Activated CD4-positive, alpha-beta T cell treated with anti-CD3 and anti-CD28 coated beads, Interleukin-2, amount 10 ng/mL, durations not matched to agents 24 days and 14 days (primary cell): Measurements from ENCODE around the gene CTNNBIP1. TPM values are rescaled to one million over a fixed set of nuclear protein-coding genes. Genes with fewer than 3 reads are reported as not detected.

Source experiments
- DNase-seq: peaks from one replicate; pipeline ENCODE4 v3.0.0; 2022
- H3K27ac Mint-ChIP-seq: one replicate; pipeline ENCODE4 v1.8.0; 2022; ENCODE audit warnings: mild to moderate bottlenecking, mixed read lengths
- H3K27me3 Mint-ChIP-seq: one replicate; pipeline ENCODE4 v1.8.0; 2022; ENCODE audit warnings: mixed read lengths
- H3K36me3 Mint-ChIP-seq: one replicate; pipeline ENCODE4 v1.8.0; 2022; ENCODE audit warnings: low read depth, mild to moderate bottlenecking, mixed read lengths
- H3K4me1 Mint-ChIP-seq: one replicate; pipeline ENCODE4 v1.8.0; 2021; ENCODE audit warnings: mixed read lengths
- H3K4me3 Mint-ChIP-seq: one replicate; pipeline ENCODE4 v1.8.0; 2022; ENCODE audit warnings: mild to moderate bottlenecking, moderate library complexity, mixed read lengths
- H3K9me3 Mint-ChIP-seq: one replicate; pipeline ENCODE4 v1.8.0; 2021; ENCODE audit warnings: mixed read lengths
- intact Hi-C: fragments of 100-400 bp; cut with micrococcal nuclease; formaldehyde crosslinking; loops from one replicate; pipeline ENCODE4 v1.15.1; 2023
- total RNA-seq: library from RNA; stranded (reverse); gene quantifications from 2 replicates; pipeline ENCODE4 v1.2.3, GENCODE V29; 2022

The CTNNBIP1 gene
- total RNA-seq, 1 donor from 2014 or later: 5.8 TPM

- Mint-ChIP-seq H3K27me3 (no peaks in the 10 kb centered on the region), H3K4me1 (peaks cover 16% of the 10 kb centered on the region), H3K27ac (no peak overlapping the region), H3K4me3 (no peak overlapping the region), H3K9me3 (no peaks in the 10 kb centered on the region), H3K36me3 (no peaks in the 10 kb centered on the region)
- intact Hi-C loops: no loop called here
- DNase-seq: no peak
Measured at GRCh38 chr1:9878404-9878803, 31.7 kb downstream of the CTNNBIP1 start.

- intact Hi-C loops: no loop called here
- H3K4me1 Mint-ChIP-seq: peaks cover 16% of the 10 kb centered on the region
- H3K9me3 Mint-ChIP-seq: no peaks in the 10 kb centered on the region
- no peaks in the 10 kb centered on the region for H3K36me3 Mint-ChIP-seq
- no peak overlapping the region for H3K4me3 Mint-ChIP-seq
- H3K27ac Mint-ChIP-seq: no peak overlapping the region
- H3K27me3 Mint-ChIP-seq: no peaks in the 10 kb centered on the region
- no peak for DNase-seq
Measured at GRCh38 chr1:9877962-9878361, 32.1 kb downstream of the CTNNBIP1 start.

- Mint-ChIP-seq H3K27me3 (no peaks in the 10 kb centered on the region), H3K9me3 (no peaks in the 10 kb centered on the region), H3K4me1 (peaks cover 4% of the 10 kb centered on the region), H3K27ac (no peak overlapping the region), H3K4me3 (no peak overlapping the region), H3K36me3 (no peaks in the 10 kb centered on the region)
- DNase-seq: no peak
- intact Hi-C loops: loop anchor here (1.0 to 2.0 kb wide), 3 partner anchors 67 to 553 kb away; partner anchors contain the start of gene UBE4B
Measured at GRCh38 chr1:9875636-9876000, 34.5 kb downstream of the CTNNBIP1 start.

GRCh38 chr1:9874959-9875635, 35.0 kb downstream of the CTNNBIP1 start:
- no peaks in the 10 kb centered on the region for H3K9me3 Mint-ChIP-seq
- DNase-seq: peak; percentile 91
- H3K4me3 Mint-ChIP-seq: no peak overlapping the region
- no peaks in the 10 kb centered on the region for H3K36me3 Mint-ChIP-seq
- no peak overlapping the region for H3K27ac Mint-ChIP-seq
- H3K4me1 Mint-ChIP-seq: peaks cover 4% of the 10 kb centered on the region
- intact Hi-C loops: loop anchor here (1.0 to 2.0 kb wide), 3 partner anchors 67 to 553 kb away; partner anchors contain the start of gene UBE4B
- H3K27me3 Mint-ChIP-seq: no peaks in the 10 kb centered on the region

GRCh38 chr1:9874412-9874811, 35.7 kb downstream of the CTNNBIP1 start:
- Mint-ChIP-seq H3K27me3 (no peaks in the 10 kb centered on the region), H3K36me3 (no peaks in the 10 kb centered on the region), H3K9me3 (no peaks in the 10 kb centered on the region), H3K4me3 (no peak overlapping the region), H3K4me1 (peaks cover 4% of the 10 kb centered on the region), H3K27ac (no peak overlapping the region)
- peak; percentile 55 for DNase-seq
- intact Hi-C loops: loop anchor here (2.0 kb wide), 1 partner anchor 158 kb away; the partner anchor contains the start of gene UBE4B

GRCh38 chr1:9873992-9874391, 36.1 kb downstream of the CTNNBIP1 start:
- Mint-ChIP-seq H3K9me3 (no peaks in the 10 kb centered on the region), H3K27me3 (no peaks in the 10 kb centered on the region), H3K4me3 (no peak overlapping the region), H3K36me3 (no peaks in the 10 kb centered on the region), H3K4me1 (peaks cover 4% of the 10 kb centered on the region), H3K27ac (no peak overlapping the region)
- intact Hi-C loops: loop anchor here (2.0 kb wide), 1 partner anchor 159 kb away; the partner anchor contains the start of gene UBE4B
- DNase-seq: peak; percentile 53

- no peaks in the 10 kb centered on the region for H3K27me3 Mint-ChIP-seq
- no peaks in the 10 kb centered on the region for H3K9me3 Mint-ChIP-seq
- H3K27ac Mint-ChIP-seq: peak overlapping the region; percentile 20
- H3K4me1 Mint-ChIP-seq: peaks cover 4% of the 10 kb centered on the region
- H3K4me3 Mint-ChIP-seq: no peak overlapping the region
- intact Hi-C loops: no loop called here
- H3K36me3 Mint-ChIP-seq: no peaks in the 10 kb centered on the region
- DNase-seq: peak; percentile 52
Measured at GRCh38 chr1:9873385-9873784, 36.7 kb downstream of the CTNNBIP1 start.

GRCh38 chr1:9872430-9873165, 37.5 kb downstream of the CTNNBIP1 start:
- no peaks in the 10 kb centered on the region for H3K9me3 Mint-ChIP-seq
- H3K4me1 Mint-ChIP-seq: peaks cover 5% of the 10 kb centered on the region
- no peaks in the 10 kb centered on the region for H3K27me3 Mint-ChIP-seq
- no peak overlapping the region for H3K27ac Mint-ChIP-seq
- no peaks in the 10 kb centered on the region for H3K36me3 Mint-ChIP-seq
- peak; percentile 54 for DNase-seq
- no peak overlapping the region for H3K4me3 Mint-ChIP-seq
- intact Hi-C loops: no loop called here

- H3K36me3 Mint-ChIP-seq: no peaks in the 10 kb centered on the region
- H3K27ac Mint-ChIP-seq: no peak overlapping the region
- peak; percentile 53 for DNase-seq
- H3K9me3 Mint-ChIP-seq: no peaks in the 10 kb centered on the region
- peaks cover 7% of the 10 kb centered on the region for H3K4me1 Mint-ChIP-seq
- intact Hi-C loops: no loop called here
- no peak overlapping the region for H3K4me3 Mint-ChIP-seq
- H3K27me3 Mint-ChIP-seq: peaks cover under 1% of the 10 kb centered on the region
Measured at GRCh38 chr1:9871707-9872425, 38.2 kb downstream of the CTNNBIP1 start.

- Mint-ChIP-seq H3K36me3 (no peaks in the 10 kb centered on the region), H3K9me3 (no peaks in the 10 kb centered on the region), H3K27ac (no peak overlapping the region), H3K27me3 (peaks cover 2% of the 10 kb centered on the region), H3K4me1 (peaks cover 8% of the 10 kb centered on the region), H3K4me3 (no peak overlapping the region)
- no peak for DNase-seq
- intact Hi-C loops: no loop called here
Measured at GRCh38 chr1:9871021-9871420, 39.0 kb downstream of the CTNNBIP1 start.

- Mint-ChIP-seq H3K9me3 (no peaks in the 10 kb centered on the region), H3K27me3 (peaks cover 2% of the 10 kb centered on the region), H3K4me1 (peaks cover 8% of the 10 kb centered on the region), H3K27ac (no peak overlapping the region), H3K4me3 (no peak overlapping the region), H3K36me3 (no peaks in the 10 kb centered on the region)
- intact Hi-C loops: no loop called here
- DNase-seq: no peak
Measured at GRCh38 chr1:9870572-9870971, 39.5 kb downstream of the CTNNBIP1 start.

- H3K36me3 Mint-ChIP-seq: no peaks in the 10 kb centered on the region
- H3K4me1 Mint-ChIP-seq: peaks cover 5% of the 10 kb centered on the region
- intact Hi-C loops: loop anchor here (5.0 to 10.0 kb wide), 3 partner anchors 48 to 375 kb away; partner anchors contain the start of gene CLSTN1
- H3K27me3 Mint-ChIP-seq: peaks cover 2% of the 10 kb centered on the region
- no peaks in the 10 kb centered on the region for H3K9me3 Mint-ChIP-seq
- H3K27ac Mint-ChIP-seq: no peak overlapping the region
- no peak for DNase-seq
- no peak overlapping the region for H3K4me3 Mint-ChIP-seq
Measured at GRCh38 chr1:9869831-9870251, 40.2 kb downstream of the CTNNBIP1 start.

- intact Hi-C loops: loop anchor here (5.0 to 10.0 kb wide), 3 partner anchors 46 to 373 kb away; partner anchors contain the start of gene CLSTN1
- H3K27ac Mint-ChIP-seq: no peak overlapping the region
- H3K4me1 Mint-ChIP-seq: peaks cover 4% of the 10 kb centered on the region
- H3K36me3 Mint-ChIP-seq: no peaks in the 10 kb centered on the region
- DNase-seq: no peak
- H3K9me3 Mint-ChIP-seq: no peaks in the 10 kb centered on the region
- peaks cover 2% of the 10 kb centered on the region for H3K27me3 Mint-ChIP-seq
- H3K4me3 Mint-ChIP-seq: no peak overlapping the region
Measured at GRCh38 chr1:9868244-9868590, 41.9 kb downstream of the CTNNBIP1 start.
